B cell (primary cell): ENCODE measurements around the gene ATPAF1. TPM values are rescaled to one million over a fixed set of nuclear protein-coding genes. Genes with fewer than 3 reads are reported as not detected.

Source experiments
- ATAC-seq: fragments of 200-7000 bp; cut with Tn5 transposase; one replicate; pipeline ENCODE4 v1.10.0; 2021; ENCODE audit warnings: low read depth, mild to moderate bottlenecking, moderate number of reproducible peaks, moderate library complexity
- CTCF ChIA-PET: fragments of 350-600 bp; sonication (Branson Sonifier 250); formaldehyde crosslinking; loops from one replicate; lab custom pipeline; 2021; ENCODE audit warnings: antibody characterized with exemption, inconsistent platforms; lab: Charles Lee
- POLR2A ChIA-PET: fragments of 350-600 bp; sonication (Branson Sonifier 250); formaldehyde crosslinking; loops from one replicate; lab custom pipeline; 2021; ENCODE audit warnings: antibody characterized with exemption; lab: Charles Lee
- DNase-seq: peaks from one replicate; pipeline ENCODE4 v3.0.0; 2013
- H2AFZ ChIP-seq: 2 replicates; pipeline ENCODE4 v1.6.1; 2012; ENCODE audit warnings: mild to moderate bottlenecking, low read depth, low read length; ENCODE audit not compliant: insufficient read depth, poor library complexity, severe bottlenecking
- H3K27ac ChIP-seq, 2 donors: 1 replicate in 1 of 2; 2 replicates in 1 of 2; pipeline ENCODE4 v1.5.1; 2012 to 2013; ENCODE audit warnings: low read length in 2 of 2, mild to moderate bottlenecking in 2 of 2, moderate library complexity in 1 of 2
- H3K27me3 ChIP-seq, 4 experiments: fragments of 200-600 bp in 1 of 4; sonication (generic) in 1 of 4; replicated peaks in 1 of 4; 1 replicate in 2 of 4; 2 replicates in 2 of 4; pipeline versions ENCODE4 v1.6.1 to v1.7.0; 2013 to 2016; ENCODE audit warnings: low read length in 3 of 4, mild to moderate bottlenecking in 2 of 4, mixed read lengths in 1 of 4, moderate library complexity in 1 of 4; ENCODE audit not compliant: insufficient read depth in 4 of 4, control insufficient read depth in 3 of 4; ENCODE audit errors: control extremely low read depth in 1 of 4
- H3K36me3 ChIP-seq, 2 experiments: replicated peaks in 1 of 2; 1 replicate in 1 of 2; 2 replicates in 1 of 2; pipeline versions ENCODE4 v1.6.1 to v1.7.1; 2013; ENCODE audit warnings: low read length in 1 of 2; ENCODE audit not compliant: insufficient read depth in 2 of 2, control insufficient read depth in 1 of 2; ENCODE audit errors: control extremely low read depth in 1 of 2, extremely low read depth in 1 of 2
- H3K4me1 ChIP-seq, 2 donors: fragments of 200-600 bp in 1 of 2; sonication (generic) in 1 of 2; 1 replicate in 1 of 2; 2 replicates in 1 of 2; pipeline versions ENCODE4 v1.5.1 to v1.6.1; 2013 to 2017; ENCODE audit warnings: low read length in 2 of 2; ENCODE audit not compliant: control insufficient read depth in 2 of 2, insufficient read depth in 2 of 2
- H3K4me2 ChIP-seq: replicated peaks from 2 replicates; pipeline ENCODE3; 2012; ENCODE audit warnings: mild to moderate bottlenecking, low read depth, low read length; ENCODE audit not compliant: poor library complexity, severe bottlenecking
- H3K4me3 ChIP-seq, 5 experiments: fragments of 200-600 bp in 1 of 5; sonication (generic) in 1 of 5; 1 replicate in 3 of 5; 2 replicates in 2 of 5; pipeline versions ENCODE4 v1.5.1 to v1.7.0; 2011 to 2016; ENCODE audit warnings: low read length in 4 of 5, mild to moderate bottlenecking in 4 of 5, low read depth in 2 of 5, control low read depth in 1 of 5, moderate library complexity in 1 of 5; ENCODE audit not compliant: insufficient read depth in 1 of 5; ENCODE audit errors: control extremely low read depth in 1 of 5, extremely low read depth in 1 of 5
- H3K79me2 ChIP-seq: fragments of 200-600 bp; sonication (generic); one replicate; pipeline ENCODE4 v1.6.0; 2016; ENCODE audit warnings: low read length; ENCODE audit not compliant: control insufficient read depth, insufficient read depth
- H3K9ac ChIP-seq: fragments of 200-600 bp; sonication (generic); 2 replicates; pipeline ENCODE4 v1.6.1; 2017; ENCODE audit warnings: mild to moderate bottlenecking, low read length, moderate library complexity
- H3K9me3 ChIP-seq, 3 donors: one replicate each; pipeline versions ENCODE4 v1.6.1 to v1.7.1; 2013; ENCODE audit warnings: low read length in 2 of 3; ENCODE audit not compliant: control insufficient read depth in 2 of 3, insufficient read depth in 1 of 3; ENCODE audit errors: control extremely low read depth in 1 of 3
- H4K20me1 ChIP-seq: 2 replicates; pipeline ENCODE4 v1.6.0; 2012; ENCODE audit warnings: mild to moderate bottlenecking, low read length; ENCODE audit not compliant: insufficient read depth, control insufficient read depth, poor library complexity, severe bottlenecking
- H3K27ac Mint-ChIP-seq: one replicate; pipeline ENCODE4 v1.8.0; 2021; ENCODE audit warnings: mixed read lengths
- H3K27me3 Mint-ChIP-seq: one replicate; pipeline ENCODE4 v1.8.0; 2021; ENCODE audit warnings: mixed read lengths
- H3K4me1 Mint-ChIP-seq: one replicate; pipeline ENCODE4 v1.8.0; 2021; ENCODE audit warnings: mixed read lengths
- H3K4me3 Mint-ChIP-seq: one replicate; pipeline ENCODE4 v1.8.0; 2021; ENCODE audit warnings: mixed read lengths
- H3K9me3 Mint-ChIP-seq: one replicate; pipeline ENCODE4 v1.8.0; 2022; ENCODE audit warnings: mixed read lengths; ENCODE audit not compliant: insufficient read depth
- CTCF ChIP-seq: fragments of 200-600 bp; IDR thresholded peaks from one replicate; pipeline ENCODE4 v1.8.0; 2022; ENCODE audit warnings: antibody characterized with exemption, mild to moderate bottlenecking
- EZH2 ChIP-seq: IDR thresholded peaks from 2 replicates; pipeline ENCODE4 v1.6.1; 2012; ENCODE audit warnings: borderline replicate concordance, low read depth, mild to moderate bottlenecking, moderate library complexity, low read length; ENCODE audit not compliant: insufficient read depth, poor library complexity, severe bottlenecking
- WGBS: methylation state at CpG from one replicate; pipeline ENCODE4 v1.1.5; 2013; ENCODE audit warnings: missing lambda C conversion rate; ENCODE audit not compliant: insufficient coverage; 5-methylcytosine and 5-hydroxymethylcytosine counted together
- intact Hi-C: fragments of 100-400 bp; cut with micrococcal nuclease; formaldehyde crosslinking; loops from one replicate; pipeline ENCODE4 v1.10.0; 2022
- polyA plus RNA-seq: library from polyadenylated mRNA; depleted of rRNA; stranded (reverse); fragments of >200 nt; gene quantifications from 2 replicates; pipeline ENCODE4 v1.2.3, GENCODE V29; 2012
- total RNA-seq, 2 donors: library from RNA; stranded (reverse); fragments of 120-200 nt in 1 of 2; gene quantifications; 1 replicate in 1 of 2; 2 replicates in 1 of 2; pipeline versions ENCODE4 v1.2.3 to v1.2.4, GENCODE V29; 2013 to 2022

The ATPAF1 gene
- total and polyA plus RNA-seq, 2 donors (not counting 1 experiment from before 2014, with no cell fraction given), result 18.3 to 22.0 TPM

GRCh38 chr1:46587069-46587468 is 81.1 kb downstream of the ATPAF1 start:
- Mint-ChIP-seq H3K27me3 (no peaks in the 10 kb centered on the region), H3K4me1 (no peaks in the 10 kb centered on the region), H3K9me3 (no peaks in the 10 kb centered on the region), H3K27ac (no peak overlapping the region), H3K4me3 (no peak overlapping the region)
- H4K20me1 ChIP-seq, result no peaks in the 10 kb centered on the region
- H3K27me3 ChIP-seq, result no peaks in the 10 kb centered on the region
- POLR2A ChIA-PET, result no interaction called here
- WGBS, result 99% methylated on average over 7 of the region's 7 CpGs
- H3K4me3 ChIP-seq, result no peak overlapping the region
- no peak overlapping the region for H3K4me2 ChIP-seq
- peaks cover 0 to 60% of the 10 kb centered on the region in 2 experiments for H3K36me3 ChIP-seq
- no peaks in the 10 kb centered on the region for H3K79me2 ChIP-seq
- TF ChIP-seq CTCF, result no peak
- no peak for TF ChIP-seq EZH2
- H3K9ac ChIP-seq, result no peak overlapping the region
- CTCF ChIA-PET, result no interaction called here
- H2AFZ ChIP-seq, result no peak overlapping the region
- intact Hi-C loops, result no loop called here
- no peak for DNase-seq
- no peaks in the 10 kb centered on the region for H3K9me3 ChIP-seq
- no peaks in the 10 kb centered on the region for H3K4me1 ChIP-seq
- no peak for ATAC-seq
- no peak overlapping the region for H3K27ac ChIP-seq

- Histone ChIP-seq H3K9me3 (no peaks in the 10 kb centered on the region), H3K4me2 (no peak overlapping the region), H4K20me1 (no peaks in the 10 kb centered on the region), H3K4me3 (no peak overlapping the region), H3K9ac (no peak overlapping the region), H3K4me1 (no peaks in the 10 kb centered on the region), H3K27ac (no peak overlapping the region), H3K79me2 (no peaks in the 10 kb centered on the region), H3K36me3 (peaks cover 0 to 47% of the 10 kb centered on the region in 2 experiments), H3K27me3 (no peaks in the 10 kb centered on the region), H2AFZ (no peak overlapping the region)
- DNase-seq (no peak), ATAC-seq (no peak)
- H3K4me3 Mint-ChIP-seq, result no peak overlapping the region
- peaks cover 2% of the 10 kb centered on the region for H3K4me1 Mint-ChIP-seq
- no peaks in the 10 kb centered on the region for H3K27me3 Mint-ChIP-seq
- POLR2A ChIA-PET, result no interaction called here
- H3K27ac Mint-ChIP-seq, result no peak overlapping the region
- TF ChIP-seq CTCF, result no peak
- TF ChIP-seq EZH2, result no peak
- intact Hi-C loops, result no loop called here
- WGBS, result 91% methylated on average over 7 of the region's 12 CpGs
- no peaks in the 10 kb centered on the region for H3K9me3 Mint-ChIP-seq
- CTCF ChIA-PET, result no interaction called here
Observed at GRCh38 chr1:46585312-46585938, 82.7 kb downstream of the ATPAF1 start.
